Spinal cord (tissue), 10 donors: ENCODE measurements around the gene TLE2. TPM values are rescaled to one million over a fixed set of nuclear protein-coding genes. Genes with fewer than 3 reads are reported as not detected.
A peak's percentile ranks its signal among the peaks of the same experiment; 100 is the strongest.

Experiments used
- DNase-seq, 6 donors: peaks; one replicate each; pipeline versions ENCODE4 v3.0.0 to v3.0.0-alpha.2; 2013 to 2015; ENCODE audit warnings: low spot score in 6 of 6, low read depth in 4 of 6
- H3K27ac ChIP-seq: one replicate; pipeline ENCODE4 v1.5.1; 2013; ENCODE audit warnings: low read depth, low read length, control low read depth
- H3K27me3 ChIP-seq: one replicate; pipeline ENCODE4 v1.6.1; 2013; ENCODE audit warnings: low read length; ENCODE audit not compliant: control insufficient read depth, insufficient read depth
- H3K36me3 ChIP-seq: one replicate; pipeline ENCODE4 v1.6.1; 2013; ENCODE audit warnings: low read length; ENCODE audit not compliant: control insufficient read depth, insufficient read depth
- H3K4me1 ChIP-seq: one replicate; pipeline ENCODE4 v1.6.1; 2013; ENCODE audit warnings: low read length; ENCODE audit not compliant: control insufficient read depth, insufficient read depth
- H3K4me3 ChIP-seq: one replicate; pipeline ENCODE4 v1.5.1; 2013; ENCODE audit warnings: low read depth, low read length, control low read depth
- H3K9me3 ChIP-seq: one replicate; pipeline ENCODE4 v1.6.1; 2013; ENCODE audit warnings: low read length; ENCODE audit not compliant: control insufficient read depth, insufficient read depth
- WGBS: methylation state at CpG from one replicate; pipeline ENCODE4 v1.1.5; 2013; ENCODE audit warnings: missing lambda C conversion rate; ENCODE audit not compliant: insufficient coverage; 5-methylcytosine and 5-hydroxymethylcytosine counted together
- polyA plus RNA-seq, 2 donors: library from polyadenylated mRNA; unstranded; fragments of 120-200 nt; gene quantifications; one replicate each; pipeline ENCODE4 v1.2.1, GENCODE V29; 2013; ENCODE audit not compliant: insufficient read length in 2 of 2
- total RNA-seq, 2 donors: library from RNA; depleted of rRNA in 1 of 2; stranded (reverse); fragments of 120-200 nt in 1 of 2; fragments of >200 nt in 1 of 2; gene quantifications; one replicate each; pipeline versions ENCODE4 v1.2.3 to v1.2.4, GENCODE V29; 2013 to 2014
- donor health status: healthy.

Gene TLE2
- total and polyA plus RNA-seq, 4 donors: 14.9 to 101 (median 52.6) TPM

- H3K27ac ChIP-seq: peak overlapping the region; percentile 97
- H3K9me3 ChIP-seq: no peaks in the 10 kb centered on the region
- peaks cover 9% of the 10 kb centered on the region for H3K4me1 ChIP-seq
- peak overlapping the region; percentile 68 for H3K4me3 ChIP-seq
- peak; percentile 98 to 100 (median 99) for DNase-seq
- H3K36me3 ChIP-seq: no peaks in the 10 kb centered on the region
- no peaks in the 10 kb centered on the region for H3K27me3 ChIP-seq
- 0% methylated on average over 51 of the region's 53 CpGs for WGBS
These were observed 78.6 kb downstream of the TLE2 start for GRCh38 chr19:2950286-2951124.

- Histone ChIP-seq H3K36me3 (no peaks in the 10 kb centered on the region), H3K27me3 (no peaks in the 10 kb centered on the region), H3K9me3 (no peaks in the 10 kb centered on the region), H3K4me3 (peak overlapping the region; percentile 68), H3K27ac (peak overlapping the region; percentile 97), H3K4me1 (peaks cover 14% of the 10 kb centered on the region)
- WGBS: 0% methylated on average over 11 of the region's 11 CpGs
- DNase-seq: no peak
These were observed 79.2 kb downstream of the TLE2 start for GRCh38 chr19:2949939-2950285.

Other genes starting within 250 kb of the TLE2 start
- 10 to 100 TPM; 29.6 to 44.0 TPM for gene SGTA, start 246.0 kb downstream of the TLE2 start, total RNA-seq
- gene SGTA, start 246.0 kb downstream of the TLE2 start, polyA plus RNA-seq: 100 to 1,000 TPM; 147 TPM
- gene THOP1, start 243.8 kb downstream of the TLE2 start, total RNA-seq: 10 to 100 TPM; 42.2 to 42.6 TPM
- gene THOP1, start 243.8 kb downstream of the TLE2 start, polyA plus RNA-seq: 10 to 100 TPM; 83.6 to 89.0 TPM
- gene ZNF554, start 209.4 kb downstream of the TLE2 start, total RNA-seq: 10 to 100 TPM; 10.0 to 11.1 TPM
- gene ZNF554, start 209.4 kb downstream of the TLE2 start, polyA plus RNA-seq: 10 to 100 TPM; 11.2 to 14.7 TPM
- gene ZNF555, start 187.8 kb downstream of the TLE2 start, total RNA-seq: 10 to 100 TPM; 13.4 to 15.6 TPM
- 1 to 10 TPM; 9.1 to 9.4 TPM for gene ZNF555, start 187.8 kb downstream of the TLE2 start, polyA plus RNA-seq
- under 1 TPM; 0.06 to 0.10 TPM for gene ZNF556, start 161.9 kb downstream of the TLE2 start, total RNA-seq
- gene ZNF556, start 161.9 kb downstream of the TLE2 start, polyA plus RNA-seq: under 1 TPM; 0.51 to 0.59 TPM
- 1 to 10 TPM; 5.2 to 6.9 TPM for gene ZNF57, start 128.4 kb downstream of the TLE2 start, total RNA-seq
- gene ZNF57, start 128.4 kb downstream of the TLE2 start, polyA plus RNA-seq: 1 to 10 TPM; 5.2 to 5.4 TPM
- gene ZNF77, start 84.3 kb downstream of the TLE2 start, total RNA-seq: 10 to 100 TPM in 1 of 2 donors, 1 to 10 TPM in 1; 7.4 to 14.2 TPM
- 1 to 10 TPM; 5.9 to 7.8 TPM for gene ZNF77, start 84.3 kb downstream of the TLE2 start, polyA plus RNA-seq
- gene TLE6, start 51.7 kb downstream of the TLE2 start, total RNA-seq: 1 to 10 TPM; 1.6 to 5.0 TPM
- 1 to 10 TPM; 4.6 to 4.7 TPM for gene TLE6, start 51.7 kb downstream of the TLE2 start, polyA plus RNA-seq
- gene TLE5, start 33.2 kb upstream of the TLE2 start, total RNA-seq: 100 to 1,000 TPM; 124 to 273 TPM
- 1,000 to 10,000 TPM in 1 of 2 donors, 100 to 1,000 TPM in 1; 884 to 1,010 TPM for gene TLE5, start 33.2 kb upstream of the TLE2 start, polyA plus RNA-seq
- gene GNA11, start 65.1 kb upstream of the TLE2 start, total RNA-seq: 10 to 100 TPM; 39.3 to 45.4 TPM
- gene GNA11, start 65.1 kb upstream of the TLE2 start, polyA plus RNA-seq: 10 to 100 TPM; 80.3 to 87.1 TPM
- 1 to 10 TPM; 3.5 to 3.6 TPM for gene GNA15, start 106.8 kb upstream of the TLE2 start, total RNA-seq
- gene GNA15, start 106.8 kb upstream of the TLE2 start, polyA plus RNA-seq: 1 to 10 TPM; 2.1 to 2.8 TPM
- 1 to 10 TPM in 1 of 2 donors, under 1 TPM in 1; 0.88 to 2.6 TPM for gene S1PR4, start 149.5 kb upstream of the TLE2 start, total RNA-seq
- 1 to 10 TPM in 1 of 2 donors, under 1 TPM in 1; 0.32 to 1.7 TPM for gene S1PR4, start 149.5 kb upstream of the TLE2 start, polyA plus RNA-seq
- gene NCLN, start 156.7 kb upstream of the TLE2 start, total RNA-seq: 10 to 100 TPM; 12.1 to 22.0 TPM
- gene NCLN, start 156.7 kb upstream of the TLE2 start, polyA plus RNA-seq: 10 to 100 TPM; 40.5 to 55.4 TPM
- 10 to 100 TPM; 12.7 to 18.9 TPM for gene CELF5, start 195.4 kb upstream of the TLE2 start, total RNA-seq
- gene CELF5, start 195.4 kb upstream of the TLE2 start, polyA plus RNA-seq: 10 to 100 TPM; 81.8 to 85.8 TPM